Measurements from ENCODE around the gene NMNAT3.
"Not testable (repeated sequence)": the region's sequence is repeated elsewhere in the genome, so short reads cannot be mapped to it uniquely, and the experiment has no call there.

NMNAT3 gene

DNA sequence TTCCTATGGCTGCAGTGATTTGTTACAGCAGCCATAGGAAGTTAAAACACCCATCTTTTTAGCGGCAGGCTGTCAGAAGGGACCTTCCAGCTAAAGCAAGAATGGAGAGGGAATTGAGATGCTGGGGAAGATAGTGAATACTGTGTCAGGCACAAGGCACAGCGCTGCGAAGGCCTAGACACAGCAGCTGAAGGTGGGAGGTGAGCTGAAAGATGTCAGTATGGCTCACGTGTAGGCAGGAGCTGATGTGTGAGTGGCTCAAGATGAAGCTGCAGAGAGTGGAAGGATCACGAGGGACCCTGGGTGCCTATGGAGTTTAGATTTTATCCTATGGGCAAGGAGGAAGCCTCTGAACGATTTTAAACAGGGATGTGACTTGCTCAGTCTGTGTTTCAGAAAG, 44.3 kb downstream of the NMNAT3 start:
- no peak for DNase-seq

DNA sequence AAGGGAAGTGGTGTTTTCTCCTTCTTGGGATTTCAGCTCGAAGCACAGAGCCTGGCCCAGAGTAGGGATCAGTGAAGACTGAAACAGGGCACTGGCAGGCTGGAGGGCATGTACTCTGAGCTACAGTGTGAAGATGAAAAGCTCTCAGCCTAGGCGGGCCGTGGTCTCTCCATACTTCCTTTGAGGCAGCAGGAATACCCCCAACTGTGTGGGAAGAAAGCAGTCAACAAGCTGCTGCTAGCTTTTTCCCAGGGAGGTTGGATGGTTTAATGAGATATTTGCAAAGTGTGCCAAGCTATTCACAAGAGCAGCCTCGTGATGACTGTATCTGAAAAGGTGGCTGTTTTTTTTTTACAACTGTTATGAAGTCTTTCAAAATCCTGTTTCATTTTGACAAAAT, 47.2 kb downstream of the NMNAT3 start:
- no peak for DNase-seq

DNA sequence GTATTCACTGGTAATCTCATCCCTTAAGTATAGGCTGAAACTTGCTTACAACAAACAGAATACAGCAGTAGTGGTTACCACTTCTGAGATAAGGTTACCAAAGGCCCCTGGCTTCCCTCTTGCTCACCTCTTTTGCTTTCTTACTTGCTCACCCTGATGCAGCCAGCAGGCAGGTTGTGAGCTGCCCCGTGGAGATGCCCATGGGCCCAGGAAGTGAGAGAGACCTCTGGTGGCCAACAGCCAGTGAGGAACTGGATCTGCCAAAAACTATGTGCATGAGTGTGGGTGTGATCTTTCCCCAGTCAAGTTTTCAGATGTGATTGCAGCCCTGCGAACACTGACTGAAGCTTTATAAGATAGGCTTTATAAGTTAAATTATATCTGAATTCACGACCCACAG, 48.7 kb downstream of the NMNAT3 start:
- peak; percentile 31 for DNase-seq

DNA sequence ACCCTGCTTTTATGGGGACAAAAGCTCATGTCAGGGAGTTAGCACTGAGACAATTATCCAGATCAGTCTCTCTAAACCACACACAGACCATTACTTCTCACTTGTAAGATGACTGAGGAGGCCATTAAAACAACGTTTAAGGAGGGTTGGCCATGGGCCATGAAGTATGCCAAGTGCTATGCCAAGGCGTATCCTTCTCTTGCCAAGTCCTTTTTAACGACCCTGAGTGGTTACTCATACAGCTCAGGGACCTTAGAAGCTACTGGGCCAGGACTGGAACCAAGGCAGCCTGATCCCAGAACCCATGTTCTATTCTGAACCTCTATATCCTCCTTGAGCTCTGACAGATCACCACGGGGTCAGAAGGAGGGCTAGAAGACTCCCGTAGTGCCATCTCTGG, 50.0 kb downstream of the NMNAT3 start:
- DNase-seq = no peak

DNA sequence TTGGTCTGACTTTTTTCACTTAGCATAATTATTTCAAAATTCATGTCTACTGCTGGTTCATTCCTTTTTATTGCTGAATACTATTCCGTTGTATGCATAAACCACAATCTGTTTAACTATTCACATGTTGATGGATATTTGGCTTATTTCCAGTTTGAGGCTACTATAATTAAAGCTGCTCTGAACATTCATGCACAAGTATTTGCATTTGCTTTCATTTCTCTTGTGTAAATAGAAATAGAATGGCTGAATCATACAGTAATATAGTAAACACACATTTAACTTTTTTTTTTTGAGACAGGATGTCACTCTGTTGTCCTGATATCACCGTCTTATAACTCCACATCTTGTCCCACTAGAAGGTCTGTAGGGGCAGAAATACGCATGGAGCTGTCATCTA, 57.3 kb downstream of the NMNAT3 start:
- no peak for DNase-seq

DNA sequence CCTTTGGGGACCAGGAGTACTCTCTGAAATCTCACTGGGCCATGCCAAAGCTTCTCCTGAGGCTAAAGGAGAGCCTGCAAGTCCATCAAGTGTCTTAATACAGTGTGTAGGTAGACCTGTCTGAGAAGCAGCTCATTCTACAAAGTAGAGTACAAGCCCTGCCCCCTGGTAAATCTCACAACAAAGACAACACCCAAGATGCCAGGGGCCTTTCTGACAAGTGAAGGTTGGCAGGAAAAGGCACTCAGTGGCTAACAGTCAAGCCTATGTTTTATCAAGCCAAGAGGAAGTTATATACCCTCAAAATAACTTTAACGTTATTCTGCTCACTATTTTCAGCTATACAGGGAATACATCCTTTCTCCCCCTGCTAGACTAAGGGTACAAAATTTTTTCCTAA, 58.3 kb downstream of the NMNAT3 start:
- no peak for DNase-seq

DNA sequence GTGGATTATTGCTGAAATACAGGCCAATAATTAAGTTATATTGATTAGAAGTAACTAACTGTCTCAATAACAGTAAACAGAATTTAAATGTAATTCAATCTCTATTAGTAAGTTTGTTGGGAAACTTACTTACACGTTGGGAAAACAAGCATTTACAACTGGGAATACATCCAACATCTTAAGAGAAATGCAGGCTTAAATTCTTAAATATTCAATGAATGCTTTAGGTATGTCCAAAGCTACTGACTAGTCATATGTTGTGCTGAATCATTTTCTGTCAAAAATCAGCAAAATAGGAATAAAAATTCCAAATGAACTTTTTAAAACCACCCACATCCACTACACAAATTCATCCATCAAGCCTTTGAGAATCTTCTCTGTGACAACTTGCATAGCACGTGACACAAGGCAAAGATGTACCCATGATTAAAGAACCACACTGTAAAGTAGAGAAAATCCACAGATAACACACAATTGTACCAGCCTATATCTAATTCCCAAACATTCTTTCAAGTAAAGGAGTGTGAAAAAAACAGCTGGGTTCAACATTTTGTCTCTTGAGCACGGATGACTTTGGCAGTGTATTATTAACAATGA, 60.0 kb downstream of the NMNAT3 start:
- no peak for DNase-seq

DNA sequence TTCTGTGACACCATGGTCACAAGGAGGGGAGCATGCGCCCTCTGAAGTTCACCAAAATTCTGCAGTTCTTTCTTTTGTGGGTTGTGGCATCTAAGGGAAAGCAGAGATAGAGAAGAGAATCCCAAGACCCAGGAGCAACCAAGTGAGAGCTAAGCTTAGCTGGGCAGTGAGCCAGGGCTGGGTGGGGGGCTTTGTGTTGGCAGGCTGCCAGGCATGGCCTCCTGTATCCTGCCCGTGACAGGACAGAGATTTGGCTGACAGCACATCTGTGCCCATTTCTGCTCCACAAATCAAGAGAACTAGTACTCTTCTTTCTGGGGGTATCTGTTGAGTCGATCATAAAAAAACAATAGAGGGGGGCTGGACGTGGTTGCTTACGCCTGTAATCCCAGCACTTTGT, 66.2 kb downstream of the NMNAT3 start:
- no peak for DNase-seq

DNA sequence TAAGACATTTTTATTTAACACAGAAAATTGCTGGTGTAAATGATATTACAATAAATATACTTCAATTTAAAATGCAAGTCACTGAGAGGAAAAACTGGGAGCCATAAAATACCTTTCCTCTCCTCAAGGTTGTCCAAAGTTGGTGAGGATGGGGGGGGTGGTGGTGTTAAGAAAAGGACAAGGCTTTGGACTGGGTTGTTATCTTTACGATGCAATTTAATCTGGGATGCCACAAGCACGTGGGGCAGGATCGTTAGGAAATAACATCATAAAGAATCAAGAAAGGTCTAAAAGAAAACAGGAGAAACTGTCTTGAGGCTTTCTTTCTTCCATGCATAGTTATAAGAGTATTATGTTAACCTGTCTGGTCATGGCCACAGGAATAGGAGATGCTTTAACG, 66.9 kb downstream of the NMNAT3 start:
- no peak for DNase-seq

DNA sequence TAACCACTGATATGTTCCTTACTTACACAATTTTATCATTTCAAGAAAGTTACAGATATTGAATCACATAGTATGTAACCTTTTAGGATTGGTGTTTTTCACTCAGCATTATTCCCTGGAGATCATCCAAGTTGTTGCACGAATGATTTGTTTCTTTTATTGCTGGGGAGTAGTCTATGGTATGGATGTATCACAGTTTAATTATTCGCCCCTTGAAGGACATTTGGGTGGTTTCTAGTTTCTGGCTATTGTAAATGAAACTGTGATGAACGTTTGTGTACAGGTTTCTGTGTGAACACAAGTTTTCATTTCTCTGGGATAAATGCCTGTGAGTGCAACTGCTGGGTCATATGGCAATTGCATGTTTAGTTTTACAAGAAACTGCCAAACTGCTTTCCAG, 68.8 kb downstream of the NMNAT3 start:
- DNase-seq = no peak

DNA sequence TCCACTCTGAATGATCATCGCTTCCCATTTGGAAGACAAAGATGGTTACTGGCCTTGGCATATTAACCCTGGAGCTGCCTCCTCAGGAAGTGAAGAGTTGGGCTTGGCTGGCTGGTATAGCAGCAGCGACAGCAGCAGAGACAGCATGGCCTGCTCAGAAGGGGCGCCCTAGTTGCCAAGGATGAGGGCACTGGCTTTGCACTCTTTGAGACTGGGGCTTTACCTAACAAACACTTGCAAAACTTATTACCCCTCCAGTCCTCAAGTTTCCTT, 69.7 kb downstream of the NMNAT3 start:
- DNase-seq = no peak

DNA sequence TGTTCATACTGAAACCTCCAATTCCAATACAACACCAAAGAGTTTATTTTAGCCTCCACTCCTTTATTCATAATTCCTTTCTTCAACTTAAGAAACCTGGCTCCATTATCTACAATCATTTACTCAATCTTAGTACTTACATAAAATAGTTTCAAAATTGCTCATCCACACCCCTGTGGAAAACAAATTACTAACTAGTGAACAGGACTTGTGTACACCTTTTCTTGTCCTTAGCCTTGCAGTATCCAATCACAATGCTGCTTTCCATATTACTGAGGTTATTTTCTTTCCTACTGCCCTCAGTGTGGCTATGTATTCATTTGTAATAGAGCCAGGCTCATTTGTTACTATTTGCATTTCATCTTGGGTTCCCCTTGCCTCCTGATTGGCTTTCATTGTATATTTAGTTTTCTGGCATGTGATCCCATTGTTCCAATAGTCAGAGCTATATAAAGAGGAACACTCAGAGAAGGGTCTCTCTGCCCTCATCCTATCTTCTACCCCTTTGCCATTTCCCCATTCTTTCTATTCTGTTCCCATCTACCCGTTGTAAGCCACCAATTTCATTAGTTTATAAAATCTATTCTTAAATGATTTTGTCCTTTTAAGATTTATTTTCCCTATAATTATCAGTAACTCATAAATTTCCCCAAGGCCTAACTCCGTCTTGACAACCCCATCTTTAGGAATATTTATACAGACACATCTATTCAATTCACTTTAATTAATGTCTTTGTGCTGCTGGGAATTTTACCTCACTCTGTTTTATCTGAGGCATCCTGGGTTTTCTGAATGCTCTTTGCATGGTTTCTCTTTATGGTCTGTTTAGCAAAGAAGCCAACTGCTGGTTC, 70.3 kb downstream of the NMNAT3 start:
- no peak for DNase-seq

DNA sequence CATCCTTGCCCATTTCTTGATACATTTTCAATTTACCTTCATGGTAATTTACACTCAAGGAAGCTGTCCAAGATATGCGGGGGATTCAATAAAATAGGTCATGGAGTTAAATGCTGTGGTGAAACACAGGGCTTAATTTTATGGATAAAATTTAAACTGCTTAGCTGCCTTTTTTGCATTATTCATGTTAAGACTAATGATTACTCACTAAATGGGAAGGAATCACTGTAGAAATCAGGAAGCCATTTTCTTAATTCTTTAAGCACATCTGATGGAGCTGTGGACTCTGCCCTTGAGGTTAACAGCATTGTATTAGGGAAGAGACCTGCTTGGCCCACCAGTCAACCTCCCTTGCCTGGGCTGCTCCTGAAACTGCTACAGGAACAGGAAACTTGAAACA, 75.8 kb downstream of the NMNAT3 start:
- DNase-seq = no peak

DNA sequence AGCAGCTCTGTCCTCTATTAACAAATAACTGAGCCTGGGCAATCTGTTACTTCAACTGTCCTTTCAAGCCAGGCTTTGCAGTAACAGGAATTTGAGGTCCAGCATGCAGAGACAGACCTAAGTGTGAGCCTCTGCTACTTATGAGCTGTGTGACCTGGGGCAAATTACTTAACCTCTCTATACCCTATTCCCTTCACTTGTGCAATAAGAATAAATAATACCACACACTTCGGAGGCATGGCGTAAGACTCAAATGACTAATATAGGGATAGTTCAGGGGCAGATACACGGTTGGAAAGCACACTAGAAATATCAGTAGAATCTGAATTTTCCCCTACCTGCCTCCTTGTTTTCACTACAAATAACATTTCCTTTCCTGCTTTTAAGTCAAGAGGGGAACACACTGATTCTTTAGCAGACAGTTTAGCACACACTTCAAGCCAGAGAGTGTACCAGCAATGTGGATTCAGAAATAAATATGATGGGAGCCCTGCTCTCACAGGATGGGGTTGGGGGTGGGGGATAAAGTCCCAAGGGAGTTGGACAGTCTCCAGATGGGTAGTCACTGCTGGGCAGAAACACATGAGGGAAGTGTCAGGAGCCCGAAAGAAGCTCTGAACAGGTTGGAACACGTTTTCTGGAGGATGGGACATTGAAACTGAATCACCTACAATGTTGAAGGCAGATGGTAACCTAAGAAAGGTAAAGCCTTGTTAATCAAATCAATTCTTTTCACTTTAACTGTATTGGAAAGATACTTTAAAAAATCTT, 76.4 kb downstream of the NMNAT3 start:
- DNase-seq = no peak

DNA sequence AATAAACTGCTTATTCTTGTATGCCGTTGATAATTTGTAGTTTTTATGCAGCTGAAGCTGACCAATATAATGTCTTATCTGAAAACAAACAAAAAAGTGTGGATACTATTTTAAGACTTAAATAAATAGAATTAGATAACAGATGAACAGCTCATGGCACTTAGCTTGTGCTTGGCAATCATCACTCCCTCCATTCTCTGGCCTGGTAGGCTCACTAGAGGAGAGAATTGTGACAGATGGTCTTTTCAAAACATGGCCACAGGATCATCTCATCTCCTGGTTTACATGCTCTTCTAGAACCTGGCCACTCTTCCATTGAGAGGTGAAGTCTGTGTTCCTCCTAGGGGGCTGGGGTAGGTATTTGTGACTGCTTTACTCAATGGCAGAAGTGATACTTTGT, 79.8 kb downstream of the NMNAT3 start:
- DNase-seq = no peak

DNA sequence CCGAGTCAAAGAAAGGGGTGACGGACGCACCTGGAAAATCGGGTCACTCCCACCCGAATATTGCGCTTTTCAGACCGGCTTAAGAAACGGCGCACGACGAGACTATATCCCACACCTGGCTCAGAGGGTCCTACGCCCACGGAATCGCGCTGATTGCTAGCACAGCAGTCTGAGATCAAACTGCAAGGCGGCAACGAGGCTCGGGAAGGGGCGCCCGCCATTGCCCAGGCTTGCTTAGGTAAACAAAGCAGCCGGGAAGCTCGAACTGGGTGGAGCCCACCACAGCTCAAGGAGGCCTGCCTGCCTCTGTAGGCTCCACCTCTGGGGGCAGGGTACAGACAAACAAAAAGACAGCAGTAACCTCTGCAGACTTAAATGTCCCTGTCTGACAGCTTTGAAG, 86.6 kb downstream of the NMNAT3 start:
- not testable (repeated sequence) for DNase-seq

DNA sequence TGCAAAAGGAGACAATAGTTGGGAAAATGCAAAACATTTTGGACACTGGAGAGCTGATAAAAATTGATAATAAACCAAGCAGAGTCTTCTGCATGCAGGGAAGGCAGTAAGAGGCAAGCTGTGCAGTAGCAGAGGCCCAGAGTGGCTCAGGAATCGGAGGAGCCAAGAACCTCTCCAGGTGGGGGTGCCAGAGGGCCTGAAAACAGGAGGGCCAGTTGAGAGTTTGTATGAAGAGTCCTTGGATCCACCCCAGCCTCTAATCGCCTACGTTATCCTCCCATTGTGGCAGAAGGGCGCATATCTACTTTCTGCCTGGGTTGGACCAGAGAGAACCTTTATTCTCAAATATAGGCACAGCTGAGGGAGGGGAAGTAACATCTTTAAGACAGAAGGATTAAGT, 89.3 kb downstream of the NMNAT3 start:
- DNase-seq = no peak

DNA sequence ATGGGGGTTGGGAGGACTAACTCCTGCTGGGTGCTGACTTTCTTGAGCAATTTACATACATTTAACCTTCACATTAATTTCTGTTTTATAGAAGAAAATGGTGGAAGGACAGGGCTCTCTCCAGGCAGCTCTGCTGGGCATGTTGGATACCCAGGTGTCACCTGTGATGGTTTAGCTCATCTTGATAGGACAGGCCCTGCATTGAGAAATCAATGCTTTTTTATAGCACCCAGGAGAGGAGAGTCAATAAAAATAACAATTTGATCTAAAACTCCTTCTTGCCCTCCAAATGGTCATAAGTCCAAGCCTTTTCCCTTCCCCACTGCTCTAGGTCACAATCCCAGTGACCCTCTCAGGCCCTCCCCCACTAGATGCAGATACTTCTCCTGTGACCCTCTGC, 90.0 kb downstream of the NMNAT3 start:
- DNase-seq = no peak

DNA sequence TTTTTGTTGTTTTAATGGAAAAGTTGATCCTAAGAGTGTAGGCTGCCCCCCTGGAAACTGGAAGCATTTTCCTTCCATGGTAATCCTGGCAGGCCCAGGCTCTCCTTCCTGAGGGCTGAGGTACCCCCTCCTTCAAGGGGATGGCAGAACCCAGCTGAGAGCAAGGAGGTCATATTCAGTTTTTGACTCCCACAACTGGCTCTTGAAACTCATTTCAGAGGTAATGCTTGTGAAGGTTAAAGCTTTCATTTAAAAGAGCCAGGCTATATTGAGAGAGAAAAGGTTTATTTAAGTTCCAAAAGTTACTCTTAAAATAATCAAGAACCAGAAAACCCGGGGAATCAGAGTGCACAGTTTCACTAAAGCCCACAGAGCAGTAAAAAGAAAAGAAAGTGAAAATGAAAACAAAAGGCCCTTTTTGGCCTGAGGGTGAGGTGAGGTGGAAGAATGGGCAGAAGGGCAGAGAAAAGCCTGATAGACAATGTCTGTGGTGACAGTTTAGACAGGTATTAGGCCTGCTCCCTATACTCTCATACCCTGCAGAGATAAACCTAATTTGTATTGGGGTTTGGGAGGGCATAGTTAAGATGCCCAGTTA, 91.3 kb downstream of the NMNAT3 start:
- DNase-seq = no peak

DNA sequence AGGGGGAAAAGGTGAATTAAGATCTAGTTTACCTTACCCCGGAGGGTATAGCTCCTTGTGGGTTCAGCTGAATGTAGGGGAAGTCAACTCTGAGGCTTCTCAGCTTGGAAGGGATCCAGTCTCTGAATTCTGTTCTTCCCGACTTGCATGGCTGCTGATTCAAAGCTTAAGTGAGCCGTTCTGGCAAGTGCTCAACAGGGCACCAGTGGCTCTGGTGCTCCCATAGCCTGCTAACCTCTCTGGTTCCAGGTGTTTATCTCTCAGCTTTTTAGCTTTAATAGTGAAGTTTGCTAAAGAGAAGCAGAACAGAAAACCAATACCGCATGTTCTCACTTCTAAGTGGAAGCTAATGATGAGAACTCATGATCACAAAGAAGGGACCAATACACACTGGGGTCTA, 92.0 kb downstream of the NMNAT3 start:
- DNase-seq = no peak

DNA sequence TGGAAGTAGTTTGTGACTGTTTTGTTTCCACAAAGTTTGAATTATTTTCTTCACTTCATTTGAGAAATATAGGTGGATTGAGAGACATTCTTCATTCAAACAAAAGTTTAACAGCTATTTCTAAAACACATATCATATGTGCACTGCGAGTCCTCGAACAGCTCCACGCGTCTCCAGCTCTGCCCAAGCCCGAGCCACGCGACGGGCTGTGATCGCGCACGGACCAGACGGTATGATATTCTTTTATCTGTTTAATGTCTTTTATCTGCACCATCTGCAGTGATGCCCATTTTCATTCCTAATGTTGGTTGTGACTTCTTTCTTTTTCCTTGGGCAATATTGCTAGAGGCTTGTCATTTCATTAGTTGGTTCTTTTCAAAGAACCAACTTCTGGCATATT, 94.1 kb downstream of the NMNAT3 start:
- not testable (repeated sequence) for DNase-seq

DNA sequence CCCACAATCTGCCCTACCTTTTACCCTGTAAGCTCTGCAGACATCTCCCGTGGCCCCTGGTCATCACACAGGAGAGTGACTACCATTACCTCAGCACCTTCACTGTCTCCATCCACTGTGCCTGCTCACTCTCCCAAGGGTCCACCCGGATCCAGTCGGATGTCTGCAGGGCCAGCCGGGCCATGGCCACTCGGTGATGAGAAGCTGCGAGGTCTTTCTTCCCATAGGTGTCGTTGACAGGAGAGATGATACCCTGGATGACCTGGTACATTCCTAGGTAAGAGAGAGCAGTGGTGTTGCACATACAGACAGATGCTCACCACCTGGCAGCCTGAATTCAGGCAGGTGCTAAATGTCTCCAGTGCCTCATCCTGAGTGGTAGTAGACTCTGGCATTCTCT, 99.0 kb downstream of the NMNAT3 start:
- DNase-seq = no peak

DNA sequence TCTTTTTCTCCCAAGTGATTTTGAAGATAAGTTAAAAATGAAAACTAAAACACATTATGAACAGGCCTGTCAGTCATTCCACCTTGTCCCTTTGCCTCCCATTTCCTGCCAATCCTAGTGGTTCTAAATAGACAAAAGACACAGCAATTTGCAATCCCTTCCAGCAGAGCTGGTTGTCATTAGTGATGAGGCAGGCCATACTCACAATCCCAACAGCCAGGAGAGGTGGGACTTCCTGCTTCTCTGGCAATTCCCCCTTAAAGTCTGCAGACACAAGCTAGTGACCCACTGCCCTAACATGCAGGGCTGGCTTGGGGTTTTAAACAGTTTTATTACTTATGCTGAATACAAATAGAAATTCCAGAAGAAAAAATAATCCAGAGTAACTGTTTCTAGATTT, 99.9 kb downstream of the NMNAT3 start:
- no peak for DNase-seq

DNA sequence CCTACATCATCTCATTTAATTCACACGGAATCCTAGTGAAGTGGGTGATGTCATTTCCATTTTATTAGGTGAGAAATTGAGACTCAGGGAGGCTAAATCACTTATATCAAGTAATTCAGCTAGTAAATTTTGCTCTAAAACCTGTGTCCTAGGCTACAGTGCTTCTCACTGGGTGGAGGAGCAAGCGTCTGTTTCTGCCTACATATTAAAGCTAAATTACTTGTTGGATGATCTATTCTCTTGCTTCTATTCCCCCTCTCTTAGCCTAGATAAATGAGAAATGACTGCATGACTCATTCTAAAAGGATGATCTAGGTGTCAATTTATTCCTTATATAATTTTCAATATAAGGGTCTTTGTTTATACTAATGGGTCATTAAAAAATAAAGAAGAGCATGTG, 100.4 kb downstream of the NMNAT3 start:
- DNase-seq = no peak

Measured in 8988T (cell line).